Colonic mucosa (tissue), 4 donors: Measurements from ENCODE around the gene ARIH2. TPM values are rescaled to one million over a fixed set of nuclear protein-coding genes. Genes with fewer than 3 reads are reported as not detected.

Experiments
- DNase-seq: peaks from one replicate; pipeline ENCODE4 v3.0.0-alpha.2; 2020
- H3K27ac ChIP-seq: fragments of 200-600 bp; one replicate; pipeline ENCODE4 v1.8.0; 2021
- H3K27me3 ChIP-seq: fragments of 200-600 bp; one replicate; pipeline ENCODE4 v1.8.0; 2021
- H3K36me3 ChIP-seq: fragments of 200-600 bp; one replicate; pipeline ENCODE4 v1.8.0; 2021
- H3K4me1 ChIP-seq: fragments of 200-600 bp; one replicate; pipeline ENCODE4 v1.8.0; 2021; ENCODE audit warnings: mild to moderate bottlenecking
- H3K4me3 ChIP-seq: fragments of 200-600 bp; one replicate; pipeline ENCODE4 v1.8.0; 2021
- H3K9ac ChIP-seq, 2 donors: one replicate each; pipeline ENCODE4 v1.7.0; 2013; ENCODE audit warnings: control low read depth in 2 of 2, low read depth in 2 of 2, low read length in 2 of 2
- H3K9me3 ChIP-seq: fragments of 200-600 bp; one replicate; pipeline ENCODE4 v1.8.0; 2021
- CTCF ChIP-seq: fragments of 200-600 bp; IDR thresholded peaks from one replicate; pipeline ENCODE4 v1.8.0; 2022; ENCODE audit warnings: antibody characterized with exemption, mild to moderate bottlenecking
- intact Hi-C: fragments of 100-400 bp; cut with DNase I; formaldehyde crosslinking; loops from one replicate; pipeline ENCODE4 v1.14.1; 2022
- total RNA-seq, 2 donors: library from RNA; stranded (reverse); fragmentation: NEBNext Ultra II Directional in 1 of 2; extraction: Animal tissue kit (Norgen Biotek cat#: 25700) in 1 of 2; gene quantifications; one replicate each; pipeline ENCODE4 v1.2.1, GENCODE V29; 2021
- donor health status: healthy.
- donor health status: DM: no; HTN: no; CAD: no.
- donor health status: DM: no; HTN: no; CAD: no.

ARIH2 gene
- total RNA-seq, 2 donors from 2014 or later: 55.6 to 77.4 TPM

- TF ChIP-seq CTCF: no peak
Observed at GRCh38 chr3:48962939-48963338, 44.3 kb downstream of the ARIH2 start.

GRCh38 chr3:48963591-48963990 is 44.9 kb downstream of the ARIH2 start:
- intact Hi-C loops: no loop called here
- no peak for TF ChIP-seq CTCF
- DNase-seq: no peak
- no peak overlapping the region for H3K4me3 ChIP-seq
- H3K9me3 ChIP-seq: no peaks in the 10 kb centered on the region
- H3K27ac ChIP-seq: no peak overlapping the region
- H3K27me3 ChIP-seq: no peaks in the 10 kb centered on the region
- H3K9ac ChIP-seq: no peak overlapping the region
- peaks cover under 1% of the 10 kb centered on the region for H3K36me3 ChIP-seq
- H3K4me1 ChIP-seq: peaks cover 4% of the 10 kb centered on the region

More at GRCh38 chr3:48962939-48963338, 44.3 kb downstream of the ARIH2 start:
- intact Hi-C loops: no loop called here
- H3K4me3 ChIP-seq: no peak overlapping the region
- DNase-seq: no peak
- H3K9ac ChIP-seq: no peak overlapping the region
- no peak overlapping the region for H3K27ac ChIP-seq
- H3K9me3 ChIP-seq: no peaks in the 10 kb centered on the region
- no peaks in the 10 kb centered on the region for H3K36me3 ChIP-seq
- H3K27me3 ChIP-seq: no peaks in the 10 kb centered on the region
- peaks cover 4% of the 10 kb centered on the region for H3K4me1 ChIP-seq

GRCh38 chr3:48966367-48966766 is 47.7 kb downstream of the ARIH2 start:
- Histone ChIP-seq H3K27me3 (no peaks in the 10 kb centered on the region), H3K36me3 (peaks cover 16% of the 10 kb centered on the region), H3K9me3 (no peaks in the 10 kb centered on the region), H3K27ac (peak overlapping the region; percentile 65), H3K4me3 (no peak overlapping the region), H3K4me1 (peaks cover 4% of the 10 kb centered on the region), H3K9ac (peak overlapping the region in 1 of 2 donors; percentile 51)
- intact Hi-C loops: no loop called here
- TF ChIP-seq CTCF: no peak
- DNase-seq: no peak

- no peaks in the 10 kb centered on the region for H3K27me3 ChIP-seq
- no peak overlapping the region for H3K4me3 ChIP-seq
- peaks cover 4% of the 10 kb centered on the region for H3K4me1 ChIP-seq
- H3K36me3 ChIP-seq: peaks cover 16% of the 10 kb centered on the region
- DNase-seq: peak; percentile 45
- peak overlapping the region; percentile 65 for H3K27ac ChIP-seq
- intact Hi-C loops: no loop called here
- peak overlapping the region in 1 of 2 donors; percentile 51 for H3K9ac ChIP-seq
- H3K9me3 ChIP-seq: no peaks in the 10 kb centered on the region
- TF ChIP-seq CTCF: no peak
Observed at GRCh38 chr3:48966876-48967361, 48.3 kb downstream of the ARIH2 start.

- intact Hi-C loops: no loop called here
- peaks cover 20% of the 10 kb centered on the region for H3K36me3 ChIP-seq
- DNase-seq: no peak
- H3K4me3 ChIP-seq: no peak overlapping the region
- H3K4me1 ChIP-seq: peaks cover 4% of the 10 kb centered on the region
- TF ChIP-seq CTCF: no peak
- H3K9ac ChIP-seq: no peak overlapping the region
- H3K9me3 ChIP-seq: no peaks in the 10 kb centered on the region
- H3K27me3 ChIP-seq: no peaks in the 10 kb centered on the region
- H3K27ac ChIP-seq: no peak overlapping the region
Observed at GRCh38 chr3:48970586-48970985, 51.9 kb downstream of the ARIH2 start.
